IMR-90 (cell line): ENCODE data around the gene FAM168A. TPM values are rescaled to one million over a fixed set of nuclear protein-coding genes. Genes with fewer than 3 reads are reported as not detected.

Source experiments
- ATAC-seq: fragments of 200-7000 bp; cut with Tn5 transposase; 2 replicates; pipeline ENCODE4 v1.9.1; 2020; ENCODE audit warnings: low read depth, mild to moderate bottlenecking, moderate library complexity
- BruUV-seq: library from RNA; stranded (reverse); fragments of 400-500 nt; replicated peaks from 2 replicates; lab custom pipeline; 2021; lab: Mats Ljungman, UMichigan
- CTCF ChIA-PET: fragments of 300-600 bp; formaldehyde crosslinking; extraction: SDS; loops from one replicate; lab custom pipeline; 2021; ENCODE audit warnings: antibody characterized with exemption; lab: Yijun Ruan, JAX
- POLR2A ChIA-PET: fragments of 300-600 bp; sonication (Branson Sonifier 250); formaldehyde crosslinking; loops from one replicate; lab custom pipeline; 2022; ENCODE audit warnings: antibody characterized with exemption; ENCODE audit not compliant: unreplicated experiment; lab: Charles Lee
- DNase-seq: peaks from one replicate; pipeline ENCODE4 v3.0.0; 2013
- H2AFZ ChIP-seq: replicated peaks from 2 replicates; pipeline ENCODE3; 2013; ENCODE audit warnings: low read length, mild to moderate bottlenecking; ENCODE audit not compliant: poor library complexity
- H2AK5ac ChIP-seq: 2 replicates; pipeline ENCODE4 v1.6.1; 2013; ENCODE audit warnings: low read depth, low read length, inconsistent platforms
- H2AK9ac ChIP-seq: replicated peaks from 2 replicates; pipeline ENCODE3; 2013; ENCODE audit warnings: mild to moderate bottlenecking, low read depth, low read length, moderate library complexity; ENCODE audit not compliant: poor library complexity
- H2BK120ac ChIP-seq: 2 replicates; pipeline ENCODE4 v1.6.1; 2013; ENCODE audit warnings: low read depth, low read length, inconsistent platforms
- H2BK15ac ChIP-seq: 3 replicates; pipeline ENCODE4 v1.6.1; 2013; ENCODE audit warnings: low read depth, low read length, inconsistent platforms
- H2BK20ac ChIP-seq: 2 replicates; pipeline ENCODE4 v1.6.1; 2013; ENCODE audit warnings: low read depth, mild to moderate bottlenecking, inconsistent platforms, low read length, moderate library complexity
- H2BK5ac ChIP-seq: 2 replicates; pipeline ENCODE4 v1.6.1; 2013; ENCODE audit warnings: mild to moderate bottlenecking, low read depth, low read length, inconsistent platforms; ENCODE audit not compliant: poor library complexity, severe bottlenecking
- H3K14ac ChIP-seq: replicated peaks from 2 replicates; pipeline ENCODE4 v1.6.1; 2013; ENCODE audit warnings: low read depth, low read length, inconsistent platforms
- H3K18ac ChIP-seq: 2 replicates; pipeline ENCODE4 v1.6.1; 2013; ENCODE audit warnings: low read depth, low read length, control low read depth
- H3K23ac ChIP-seq: 2 replicates; pipeline ENCODE4 v1.6.1; 2013; ENCODE audit warnings: low read depth, low read length, inconsistent platforms
- H3K27ac ChIP-seq: 2 replicates; pipeline ENCODE4 v1.5.1; 2013; ENCODE audit warnings: mild to moderate bottlenecking, control low read depth, low read length; ENCODE audit not compliant: insufficient read depth
- H3K27me3 ChIP-seq: 2 replicates; pipeline ENCODE4 v1.6.1; 2013; ENCODE audit warnings: low read length; ENCODE audit not compliant: control insufficient read depth, insufficient read depth
- H3K36me3 ChIP-seq: 2 replicates; pipeline ENCODE4 v1.6.1; 2013; ENCODE audit warnings: low read length, mixed read lengths; ENCODE audit not compliant: control insufficient read depth, insufficient read depth
- H3K4ac ChIP-seq: 2 replicates; pipeline ENCODE4 v1.6.1; 2013; ENCODE audit warnings: low read depth, low read length, inconsistent platforms
- H3K4me1 ChIP-seq: 2 replicates; pipeline ENCODE4 v1.6.1; 2013; ENCODE audit warnings: low read length, mixed read lengths; ENCODE audit not compliant: control insufficient read depth, insufficient read depth
- H3K4me2 ChIP-seq: 2 replicates; pipeline ENCODE4 v1.6.1; 2013; ENCODE audit warnings: low read depth, mild to moderate bottlenecking, control low read depth, low read length, moderate library complexity
- H3K4me3 ChIP-seq: 2 replicates; pipeline ENCODE4 v1.5.1; 2013; ENCODE audit warnings: low read depth, mild to moderate bottlenecking, control low read depth, low read length, moderate library complexity; ENCODE audit not compliant: insufficient read depth
- H3K56ac ChIP-seq: 2 replicates; pipeline ENCODE4 v1.6.1; 2013; ENCODE audit warnings: low read length, inconsistent platforms; ENCODE audit not compliant: insufficient read depth; ENCODE audit errors: extremely low read depth
- H3K79me1 ChIP-seq, 2 experiments: 2 replicates each; pipeline ENCODE4 v1.6.1; 2013; ENCODE audit warnings: low read length in 2 of 2, inconsistent platforms in 1 of 2, low read depth in 1 of 2
- H3K9ac ChIP-seq: 2 replicates; pipeline ENCODE4 v1.6.1; 2013; ENCODE audit warnings: low read depth, low read length, control low read depth
- H3K9me1 ChIP-seq: 2 replicates; pipeline ENCODE4 v1.6.1; 2013; ENCODE audit warnings: low read length, inconsistent platforms; ENCODE audit not compliant: insufficient read depth
- H3K9me3 ChIP-seq: 2 replicates; pipeline ENCODE4 v1.6.1; 2013; ENCODE audit warnings: low read length; ENCODE audit not compliant: control insufficient read depth, insufficient read depth
- H4K20me1 ChIP-seq: 2 replicates; pipeline ENCODE4 v1.6.1; 2013; ENCODE audit warnings: low read length, inconsistent platforms; ENCODE audit not compliant: insufficient read depth
- H4K5ac ChIP-seq: 2 replicates; pipeline ENCODE4 v1.6.1; 2013; ENCODE audit warnings: mild to moderate bottlenecking, low read depth, low read length, control low read depth
- H4K8ac ChIP-seq, 2 experiments: 2 replicates each; pipeline ENCODE4 v1.6.1; 2013; ENCODE audit warnings: low read depth in 2 of 2, low read length in 2 of 2, control low read depth in 1 of 2, inconsistent platforms in 1 of 2
- H4K91ac ChIP-seq: 2 replicates; pipeline ENCODE4 v1.6.1; 2013; ENCODE audit warnings: low read depth, low read length, inconsistent platforms; ENCODE audit not compliant: insufficient read depth
- BHLHE40 ChIP-seq: fragments of 150-350 bp; IDR thresholded peaks from 2 replicates; pipeline ENCODE4 v1.6.1; 2016; ENCODE audit warnings: mild to moderate bottlenecking, low read depth, low read length
- CEBPB ChIP-seq: IDR thresholded peaks from 2 replicates; pipeline ENCODE4 v1.6.1; 2012; ENCODE audit warnings: low read depth, low read length, improper control_type of control experiment
- CHD1 ChIP-seq: IDR thresholded peaks from 2 replicates; pipeline ENCODE4 v1.6.1; 2012; ENCODE audit warnings: low read depth, low read length, improper control_type of control experiment
- FOS ChIP-seq: fragments of 150-350 bp; IDR thresholded peaks from 2 replicates; pipeline ENCODE4 v1.6.1; 2016; ENCODE audit warnings: low read depth, low read length
- MAFK ChIP-seq: IDR thresholded peaks from 2 replicates; pipeline ENCODE4 v1.6.1; 2012; ENCODE audit warnings: low read depth, low read length, improper control_type of control experiment
- MAZ ChIP-seq: IDR thresholded peaks from 2 replicates; pipeline ENCODE4 v1.6.1; 2012; ENCODE audit warnings: low read depth, mild to moderate bottlenecking, low read length, improper control_type of control experiment, moderate library complexity, borderline replicate concordance
- MXI1 ChIP-seq: IDR thresholded peaks from 2 replicates; pipeline ENCODE4 v1.6.1; 2012; ENCODE audit warnings: low read depth, mild to moderate bottlenecking, low read length, moderate library complexity, borderline replicate concordance
- NFE2L2 ChIP-seq: fragments of 150-350 bp; IDR thresholded peaks from 2 replicates; pipeline ENCODE4 v1.6.1; 2016; ENCODE audit warnings: low read depth, mild to moderate bottlenecking, low read length
- POLR2A ChIP-seq: IDR thresholded peaks from 2 replicates; pipeline ENCODE4 v1.6.1; 2012; ENCODE audit warnings: mild to moderate bottlenecking, low read depth, low read length
- RAD21 ChIP-seq: IDR thresholded peaks from 2 replicates; pipeline ENCODE4 v1.6.1; 2012; ENCODE audit warnings: low read length, improper control_type of control experiment
- RCOR1 ChIP-seq: IDR thresholded peaks from 2 replicates; pipeline ENCODE4 v1.6.1; 2012; ENCODE audit warnings: mild to moderate bottlenecking, low read length, improper control_type of control experiment; ENCODE audit not compliant: insufficient replicate concordance
- RFX5 ChIP-seq: IDR thresholded peaks from 2 replicates; pipeline ENCODE4 v1.8.0; 2012; ENCODE audit warnings: low read depth, mild to moderate bottlenecking, low read length, moderate library complexity
- SMC3 ChIP-seq: fragments of 150-350 bp; IDR thresholded peaks from 2 replicates; pipeline ENCODE4 v1.6.1; 2016; ENCODE audit warnings: low read depth, mild to moderate bottlenecking, antibody characterized with exemption, low read length, moderate library complexity
- WGBS, 2 experiments: methylation state at CpG; one replicate each; pipeline versions ENCODE4 v1.1.5 to v1.1.7; 2013; ENCODE audit warnings: missing lambda C conversion rate in 2 of 2; ENCODE audit not compliant: insufficient read length in 1 of 2; ENCODE audit errors: extremely low coverage in 2 of 2; 5-methylcytosine and 5-hydroxymethylcytosine counted together
- dilution Hi-C: fragments of 300-500 bp; cut with HindIII; formaldehyde crosslinking; loops from one replicate; pipeline ENCODE4 v1.14.3; 2018; ENCODE audit warnings: low sequenced_read_pairs; ENCODE audit not compliant: unreplicated experiment
- in situ Hi-C: fragments of 300-500 bp; cut with MboI; formaldehyde crosslinking; loops from 3 replicates; pipeline ENCODE4 v1.14.3; 2019; ENCODE audit warnings: low sequenced_read_pairs, inconsistent platforms, mixed read lengths
- intact Hi-C: fragments of 100-400 bp; cut with micrococcal nuclease; formaldehyde crosslinking; loops from 2 replicates; pipeline ENCODE4 v1.10.0; 2022
- polyA plus RNA-seq, 3 experiments: library from polyadenylated mRNA; depleted of rRNA; stranded (reverse); fragments of >200 nt; gene quantifications; 2 replicates each; pipeline ENCODE4 v1.2.3, GENCODE V29; 2012; ENCODE audit warnings: low replicate concordance in 1 of 3
- total RNA-seq: library from RNA; depleted of rRNA; stranded (reverse); fragments of >200 nt; gene quantifications from 2 replicates; pipeline ENCODE4 v1.2.3, GENCODE V29; 2012
- TF ChIP-seq, protein P1 (sequence below): fragments of 150-350 bp; IDR thresholded peaks from 2 replicates; pipeline ENCODE4 v1.6.1; 2017; ENCODE audit warnings: mild to moderate bottlenecking, antibody characterized with exemption, low read length, low read depth
- TF ChIP-seq, protein P2 (sequence below): conservative IDR thresholded peaks from 2 replicates; pipeline ENCODE4 v1.5.1; 2012; ENCODE audit warnings: mild to moderate bottlenecking, low read depth, low read length, improper control_type of control experiment
- TF ChIP-seq, protein P3 (sequence below): fragments of 150-350 bp; IDR thresholded peaks from 2 replicates; pipeline ENCODE4 v1.6.1; 2016; ENCODE audit warnings: low read depth, mild to moderate bottlenecking, low read length, moderate library complexity, borderline replicate concordance

FAM168A gene
- total and polyA plus RNA-seq, 2 of the 4 experiments (the other 2 are of a cell fraction), result 13.1 to 22.8 TPM

DNA sequence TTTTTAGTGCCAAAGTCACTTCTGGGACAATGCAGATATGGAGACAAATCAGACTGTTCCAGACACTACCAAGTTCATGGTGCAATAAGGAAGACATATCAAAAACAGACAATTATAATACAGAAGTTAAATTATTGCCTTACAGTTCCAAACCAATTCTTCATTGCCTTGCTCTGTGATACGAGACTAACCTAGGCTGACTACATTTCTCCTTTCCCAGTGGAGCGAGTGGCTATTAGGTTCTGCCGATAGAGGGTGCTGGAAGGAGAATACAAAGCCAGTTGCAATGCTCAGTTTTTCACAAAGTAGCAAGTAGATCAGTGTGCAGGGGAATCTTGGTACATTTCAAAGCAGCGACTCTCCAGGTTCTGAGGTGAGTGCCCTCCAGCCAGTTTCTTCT, 67.8 kb downstream of the FAM168A start:
- no peak overlapping the region for H3K18ac ChIP-seq
- H3K9ac ChIP-seq, result no peak overlapping the region
- no TSS peak for BruUV-seq
- H3K79me1 ChIP-seq, result peaks cover 28 to 41% of the 10 kb centered on the region in 2 experiments
- no peak overlapping the region for H2AK5ac ChIP-seq
- no peak overlapping the region for H3K23ac ChIP-seq
- DNase-seq (no peak), ATAC-seq (no peak)
- no peak overlapping the region for H2BK5ac ChIP-seq
- H3K4me2 ChIP-seq, result no peak overlapping the region
- H4K91ac ChIP-seq, result no peak overlapping the region
- H2AK9ac ChIP-seq, result no peak overlapping the region
- TF ChIP-seq FOS (no peak), MAZ (no peak), SMC3 (no peak), MXI1 (no peak), RFX5 (no peak), POLR2A (no peak), MAFK (no peak), CEBPB (no peak), RAD21 (no peak), BHLHE40 (no peak), RCOR1 (no peak), NFE2L2 (no peak), CHD1 (no peak)
- TF ChIP-seq, protein P1, sequence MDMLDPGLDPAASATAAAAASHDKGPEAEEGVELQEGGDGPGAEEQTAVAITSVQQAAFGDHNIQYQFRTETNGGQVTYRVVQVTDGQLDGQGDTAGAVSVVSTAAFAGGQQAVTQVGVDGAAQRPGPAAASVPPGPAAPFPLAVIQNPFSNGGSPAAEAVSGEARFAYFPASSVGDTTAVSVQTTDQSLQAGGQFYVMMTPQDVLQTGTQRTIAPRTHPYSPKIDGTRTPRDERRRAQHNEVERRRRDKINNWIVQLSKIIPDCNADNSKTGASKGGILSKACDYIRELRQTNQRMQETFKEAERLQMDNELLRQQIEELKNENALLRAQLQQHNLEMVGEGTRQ, result no peak
- TF ChIP-seq, protein P2, sequence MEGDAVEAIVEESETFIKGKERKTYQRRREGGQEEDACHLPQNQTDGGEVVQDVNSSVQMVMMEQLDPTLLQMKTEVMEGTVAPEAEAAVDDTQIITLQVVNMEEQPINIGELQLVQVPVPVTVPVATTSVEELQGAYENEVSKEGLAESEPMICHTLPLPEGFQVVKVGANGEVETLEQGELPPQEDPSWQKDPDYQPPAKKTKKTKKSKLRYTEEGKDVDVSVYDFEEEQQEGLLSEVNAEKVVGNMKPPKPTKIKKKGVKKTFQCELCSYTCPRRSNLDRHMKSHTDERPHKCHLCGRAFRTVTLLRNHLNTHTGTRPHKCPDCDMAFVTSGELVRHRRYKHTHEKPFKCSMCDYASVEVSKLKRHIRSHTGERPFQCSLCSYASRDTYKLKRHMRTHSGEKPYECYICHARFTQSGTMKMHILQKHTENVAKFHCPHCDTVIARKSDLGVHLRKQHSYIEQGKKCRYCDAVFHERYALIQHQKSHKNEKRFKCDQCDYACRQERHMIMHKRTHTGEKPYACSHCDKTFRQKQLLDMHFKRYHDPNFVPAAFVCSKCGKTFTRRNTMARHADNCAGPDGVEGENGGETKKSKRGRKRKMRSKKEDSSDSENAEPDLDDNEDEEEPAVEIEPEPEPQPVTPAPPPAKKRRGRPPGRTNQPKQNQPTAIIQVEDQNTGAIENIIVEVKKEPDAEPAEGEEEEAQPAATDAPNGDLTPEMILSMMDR, result no peak
- TF ChIP-seq, protein P3, sequence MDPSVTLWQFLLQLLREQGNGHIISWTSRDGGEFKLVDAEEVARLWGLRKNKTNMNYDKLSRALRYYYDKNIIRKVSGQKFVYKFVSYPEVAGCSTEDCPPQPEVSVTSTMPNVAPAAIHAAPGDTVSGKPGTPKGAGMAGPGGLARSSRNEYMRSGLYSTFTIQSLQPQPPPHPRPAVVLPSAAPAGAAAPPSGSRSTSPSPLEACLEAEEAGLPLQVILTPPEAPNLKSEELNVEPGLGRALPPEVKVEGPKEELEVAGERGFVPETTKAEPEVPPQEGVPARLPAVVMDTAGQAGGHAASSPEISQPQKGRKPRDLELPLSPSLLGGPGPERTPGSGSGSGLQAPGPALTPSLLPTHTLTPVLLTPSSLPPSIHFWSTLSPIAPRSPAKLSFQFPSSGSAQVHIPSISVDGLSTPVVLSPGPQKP, result no peak
- H3K36me3 ChIP-seq, result no peaks in the 10 kb centered on the region
- no peak overlapping the region for H4K5ac ChIP-seq
- H3K27me3 ChIP-seq, result no peaks in the 10 kb centered on the region
- H2BK15ac ChIP-seq, result no peak overlapping the region
- peaks cover 11% of the 10 kb centered on the region; the same call in 1 of the 2 replicates for H3K4me1 ChIP-seq
- H3K4me3 ChIP-seq, result no peak overlapping the region
- no peak overlapping the region for H2BK120ac ChIP-seq
- H3K9me1 ChIP-seq, result peaks cover 3% of the 10 kb centered on the region; the same call in 1 of the 2 replicates
- ChIA-PET CTCF (no interaction called here), POLR2A (no interaction called here)
- no peak overlapping the region for H4K8ac ChIP-seq
- dilution Hi-C loops (no loop called here), in situ Hi-C loops (no loop called here), intact Hi-C loops (loop anchor here (5.0 kb wide), 1 partner anchor 67 kb away; the partner anchor contains the start of gene FAM168A)
- no peak overlapping the region for H2BK20ac ChIP-seq
- H3K4ac ChIP-seq, result no peak overlapping the region
- no peak overlapping the region for H3K56ac ChIP-seq
- H4K20me1 ChIP-seq, result peaks cover 24% of the 10 kb centered on the region
- no peak overlapping the region for H2AFZ ChIP-seq
- no peak overlapping the region for H3K14ac ChIP-seq
- H3K27ac ChIP-seq, result no peak overlapping the region
- WGBS, 2 experiments, result no CpG with 5 or more reads among the region's 4 CpGs
- H3K9me3 ChIP-seq, result no peaks in the 10 kb centered on the region
